GM23248 (cell line): ENCODE measurements around the gene MPRIP.

Experiments used
- EZH2 ChIP-seq: fragments of 200-600 bp; sonication (generic); IDR thresholded peaks from 2 replicates; pipeline ENCODE4 v1.6.1; 2018; ENCODE audit warnings: antibody characterized with exemption, mild to moderate bottlenecking; ENCODE audit not compliant: insufficient read depth, poor library complexity, severe bottlenecking
- EZH2phosphoT487 ChIP-seq: fragments of 200-600 bp; sonication (generic); IDR thresholded peaks from 2 replicates; pipeline ENCODE4 v1.6.1; 2018; ENCODE audit warnings: antibody characterized with exemption, moderate library complexity, mild to moderate bottlenecking, low read depth; ENCODE audit not compliant: insufficient read depth

GRCh38 chr17:17082878-17083277 lies 40.6 kb downstream of the MPRIP start:
- TF ChIP-seq EZH2 (no peak), EZH2phosphoT487 (no peak)
